HepG2 (cell line): ENCODE results near the gene SGF29. TPM values are rescaled to one million over a fixed set of nuclear protein-coding genes. Genes with fewer than 3 reads are reported as not detected.

Source experiments
- ATAC-seq: fragments of 200-7000 bp; cut with Tn5 transposase; 3 replicates; pipeline ENCODE4 v1.9.1; 2020; ENCODE audit warnings: mild to moderate bottlenecking, moderate library complexity
- BruUV-seq: library from RNA; stranded (reverse); fragments of 400-500 nt; replicated peaks from 2 replicates; lab custom pipeline; 2021; lab: Mats Ljungman, UMichigan
- CTCF ChIA-PET: fragments of 300-600 bp; formaldehyde crosslinking; extraction: SDS; loops from one replicate; lab custom pipeline; 2021; ENCODE audit warnings: low total read pairs, inconsistent platforms, low intra/inter-chr PET ratio; lab: Yijun Ruan, JAX
- POLR2A ChIA-PET: fragments of 350-600 bp; sonication (Branson Sonifier 250); formaldehyde crosslinking; loops from one replicate; lab custom pipeline; 2020; ENCODE audit warnings: antibody characterized with exemption, inconsistent platforms; lab: Yijun Ruan, JAX
- DNase-seq: peaks from one replicate; pipeline ENCODE4 v3.0.0-alpha.2; 2015; ENCODE audit warnings: low spot score
- FAIRE-seq: peaks from 3 replicates; lab custom pipeline; 2011; peaks lifted over from hg19 to GRCh38; lab: Jason Lieb, UNC
- H2AFZ ChIP-seq: one replicate; pipeline ENCODE4 v1.6.1; 2011; ENCODE audit warnings: low read length, inconsistent platforms
- H3K27ac ChIP-seq: fragments of 300-600 bp; 3 replicates; pipeline ENCODE4 v1.8.0; 2011; ENCODE audit warnings: mixed run types, mild to moderate bottlenecking, mixed read lengths, low read length, inconsistent platforms; ENCODE audit not compliant: insufficient read depth; ENCODE audit errors: extremely low read length
- H3K27me3 ChIP-seq, 2 experiments: fragments of 200-600 bp in 1 of 2; 2 replicates in 1 of 2; 3 replicates in 1 of 2; pipeline versions ENCODE4 v1.6.0 to v1.8.0; 2011; ENCODE audit warnings: low read length in 2 of 2, mild to moderate bottlenecking in 2 of 2, moderate library complexity in 2 of 2, inconsistent platforms in 1 of 2; ENCODE audit not compliant: insufficient read depth in 2 of 2, control insufficient read depth in 1 of 2
- H3K36me3 ChIP-seq, 2 experiments: fragments of 200-600 bp in 1 of 2; replicated peaks in 1 of 2; 2 replicates in 1 of 2; 3 replicates in 1 of 2; pipeline versions ENCODE4 v1.5.1 to v1.8.0; 2011; ENCODE audit warnings: low read length in 2 of 2, inconsistent platforms in 1 of 2; ENCODE audit not compliant: insufficient read depth in 2 of 2, control insufficient read depth in 1 of 2
- H3K4me1 ChIP-seq: 2 replicates; pipeline ENCODE4 v1.5.1; 2012; ENCODE audit warnings: low read length, inconsistent platforms; ENCODE audit not compliant: insufficient read depth
- H3K4me2 ChIP-seq: 2 replicates; pipeline ENCODE4 v1.6.0; 2011; ENCODE audit warnings: low read depth, low read length, inconsistent platforms
- H3K4me3 ChIP-seq, 3 experiments: fragments of 200-600 bp in 1 of 3; sonication (generic), shearing (Covaris generic) in 1 of 3; replicated peaks in 1 of 3; 2 replicates each; pipeline ENCODE4 v1.5.1; 2011 to 2016; ENCODE audit warnings: low read length in 3 of 3, inconsistent platforms in 2 of 3, low read depth in 2 of 3, mild to moderate bottlenecking in 2 of 3, control low read depth in 1 of 3, mixed read lengths in 1 of 3; ENCODE audit not compliant: insufficient read depth in 1 of 3
- H3K79me2 ChIP-seq: one replicate; pipeline ENCODE4 v1.6.1; 2011; ENCODE audit warnings: low read length, inconsistent platforms; ENCODE audit not compliant: insufficient read depth
- H3K9ac ChIP-seq: 2 replicates; pipeline ENCODE4 v1.6.0; 2011; ENCODE audit warnings: mild to moderate bottlenecking, low read depth, low read length, inconsistent platforms; ENCODE audit not compliant: insufficient read depth
- H3K9me3 ChIP-seq: 2 replicates; pipeline ENCODE4 v1.5.1; 2012; ENCODE audit warnings: mild to moderate bottlenecking, low read length
- H4K20me1 ChIP-seq: 2 replicates; pipeline ENCODE4 v1.6.0; 2011; ENCODE audit warnings: inconsistent platforms, mild to moderate bottlenecking, low read length, moderate library complexity; ENCODE audit not compliant: insufficient read depth
- ATRX ChIP-seq: sonication (generic); formaldehyde crosslinking; IDR thresholded peaks from 2 replicates; pipeline ENCODE4 v1.4.0; 2020; ENCODE audit warnings: missing genetic modification reagents, borderline replicate concordance
- DR1 ChIP-seq: sonication (generic); formaldehyde crosslinking; IDR thresholded peaks from 2 replicates; pipeline ENCODE4 v1.8.0; 2021; ENCODE audit warnings: mild to moderate bottlenecking, missing genetic modification reagents, inconsistent platforms
- ELK4 ChIP-seq: sonication (generic); formaldehyde crosslinking; IDR thresholded peaks from 2 replicates; pipeline ENCODE4 v1.9.0; 2021; ENCODE audit warnings: missing genetic modification reagents, borderline replicate concordance
- GLI4 ChIP-seq: sonication (generic); formaldehyde crosslinking; IDR thresholded peaks from 2 replicates; pipeline ENCODE4 v1.5.1; 2020; ENCODE audit warnings: missing genetic modification reagents, mild to moderate bottlenecking, moderate library complexity, borderline replicate concordance
- IRX3 ChIP-seq: sonication (generic); formaldehyde crosslinking; IDR thresholded peaks from 2 replicates; pipeline ENCODE4 v1.8.1; 2023; ENCODE audit warnings: mild to moderate bottlenecking, low read depth, missing genetic modification reagents, borderline replicate concordance
- REPIN1 ChIP-seq: sonication (generic); formaldehyde crosslinking; IDR thresholded peaks from 2 replicates; pipeline ENCODE4 v1.8.0; 2022; ENCODE audit warnings: missing genetic modification reagents, low read depth, mild to moderate bottlenecking, borderline replicate concordance
- SMAD1 ChIP-seq: sonication (generic); formaldehyde crosslinking; IDR thresholded peaks from 2 replicates; pipeline ENCODE4 v1.4.0; 2020; ENCODE audit warnings: missing genetic modification reagents, low read depth, mild to moderate bottlenecking, borderline replicate concordance
- TFAP4 ChIP-seq: sonication (generic); IDR thresholded peaks from 2 replicates; pipeline ENCODE4 v1.6.1; 2016; ENCODE audit warnings: low read depth, borderline replicate concordance
- ZFP82 ChIP-seq: sonication (generic); formaldehyde crosslinking; IDR thresholded peaks from 2 replicates; pipeline ENCODE4 v1.5.1; 2020; ENCODE audit warnings: mild to moderate bottlenecking, missing genetic modification reagents, borderline replicate concordance
- ZNF33B ChIP-seq: sonication (generic); formaldehyde crosslinking; IDR thresholded peaks from 2 replicates; pipeline ENCODE4 v1.5.1; 2020; ENCODE audit warnings: mild to moderate bottlenecking, missing genetic modification reagents
- ZNF431 ChIP-seq: sonication (generic); formaldehyde crosslinking; IDR thresholded peaks from 2 replicates; pipeline ENCODE4 v1.9.0; 2022; ENCODE audit warnings: missing genetic modification reagents, low read depth, mild to moderate bottlenecking, borderline replicate concordance
- ZNF580 ChIP-seq: IDR thresholded peaks from 2 replicates; pipeline ENCODE4 v1.6.1; 2016; ENCODE audit warnings: low read depth, borderline replicate concordance
- ZNF710 ChIP-seq: sonication (generic); formaldehyde crosslinking; IDR thresholded peaks from 2 replicates; pipeline ENCODE4 v1.5.0; 2020; ENCODE audit warnings: mild to moderate bottlenecking, missing genetic modification reagents, borderline replicate concordance
- ZNF766 ChIP-seq: sonication (generic); formaldehyde crosslinking; IDR thresholded peaks from 2 replicates; pipeline ENCODE4 v1.5.0; 2020; ENCODE audit warnings: missing genetic modification reagents, borderline replicate concordance
- ZNF782 ChIP-seq: sonication (generic); formaldehyde crosslinking; IDR thresholded peaks from 2 replicates; pipeline ENCODE4 v1.4.0; 2020; ENCODE audit warnings: missing genetic modification reagents, mild to moderate bottlenecking, borderline replicate concordance
- WGBS: methylation state at CpG from one replicate; pipeline ENCODE4 v1.1.6; 2017; ENCODE audit warnings: low lambda C conversion rate; 5-methylcytosine and 5-hydroxymethylcytosine counted together
- in situ Hi-C: cut with HindIII; loops from 2 replicates; pipeline ENCODE4 v1.10.0; 2017; ENCODE audit warnings: low pct_unique_long_range_greater_than_20kb; ENCODE audit not compliant: extremely low pct_ligation_motif_present
- intact Hi-C: fragments of 100-400 bp; cut with micrococcal nuclease; formaldehyde crosslinking; loops from one replicate; pipeline ENCODE4 v1.10.0; 2022; ENCODE audit not compliant: unreplicated experiment
- polyA plus RNA-seq, 8 experiments: library from polyadenylated mRNA; depleted of rRNA in 3 of 8; stranded (reverse) in 7 of 8; unstranded in 1 of 8; fragments of >200 nt; fragmentation: Illumina TruSeq in 4 of 8; extraction: Trizol in 4 of 8; gene quantifications; 2 replicates each; pipeline versions ENCODE4 v1.2.1 to v1.2.3, GENCODE V29; 2011 to 2016; ENCODE audit warnings: low read depth in 4 of 8, missing spikeins in 1 of 8, mixed read lengths in 1 of 8; ENCODE audit not compliant: insufficient read depth in 1 of 8
- total RNA-seq, 5 experiments: library from RNA; depleted of rRNA; stranded (reverse); fragments of >200 nt; fragmentation: Illumina TruSeq; extraction: Trizol; gene quantifications; 2 replicates each; pipeline ENCODE4 v1.2.3, GENCODE V29; 2016; ENCODE audit warnings: low read depth in 1 of 5

Gene SGF29
- total and polyA plus RNA-seq, 2 of the 13 experiments (the other 11 are each of a cell fraction or from before 2014, with no cell fraction given) = 5.0 to 29.4 TPM

GRCh38 chr16:28556914-28557320 lies 3.2 kb downstream of the SGF29 start:
- no TSS peak for BruUV-seq
- POLR2A ChIA-PET = interaction anchor here (3.6 kb wide), 1 partner anchor 40 kb away, joined by 22 read pairs; the partner anchor contains the start of gene SULT1A2
- in situ Hi-C loops = no loop called here
- Histone ChIP-seq H4K20me1 (no peaks in the 10 kb centered on the region), H3K79me2 (peaks cover 7% of the 10 kb centered on the region), H3K4me2 (no peak overlapping the region; the same call in 1 of the 2 replicates), H3K36me3 (peaks cover 0 to 12% of the 10 kb centered on the region in 2 experiments; a peak in 4 of 5 replicates), H3K27ac (no peak overlapping the region), H3K4me1 (peaks cover 41% of the 10 kb centered on the region), H3K4me3 (no peak overlapping the region), H3K27me3 (no peaks in the 10 kb centered on the region), H3K9me3 (no peaks in the 10 kb centered on the region), H3K9ac (no peak overlapping the region), H2AFZ (no peak overlapping the region)
- FAIRE-seq = no peak
- CTCF ChIA-PET = no interaction called here
- intact Hi-C loops = no loop called here
- WGBS = 93% methylated on average over 2 of the region's 2 CpGs
- ATAC-seq = no peak
- no peak for DNase-seq
- TF ChIP-seq ZNF431 (CRISPR knock-in tag) (no peak), ZNF710 (CRISPR knock-in tag) (no peak), ZNF782 (CRISPR knock-in tag) (no peak), ZNF766 (CRISPR knock-in tag) (no peak), REPIN1 (CRISPR knock-in tag) (no peak), ZNF580 (CRISPR knock-in tag) (no peak), DR1 (no peak), ZFP82 (CRISPR knock-in tag) (no peak), SMAD1 (CRISPR knock-in tag) (no peak), GLI4 (CRISPR knock-in tag) (no peak), ZNF33B (CRISPR knock-in tag) (no peak), ATRX (CRISPR knock-in tag) (no peak), ELK4 (CRISPR knock-in tag) (no peak), TFAP4 (no peak), IRX3 (CRISPR knock-in tag) (no peak)
